ENCODE results near the gene TTC39A.

The TTC39A gene

DNA sequence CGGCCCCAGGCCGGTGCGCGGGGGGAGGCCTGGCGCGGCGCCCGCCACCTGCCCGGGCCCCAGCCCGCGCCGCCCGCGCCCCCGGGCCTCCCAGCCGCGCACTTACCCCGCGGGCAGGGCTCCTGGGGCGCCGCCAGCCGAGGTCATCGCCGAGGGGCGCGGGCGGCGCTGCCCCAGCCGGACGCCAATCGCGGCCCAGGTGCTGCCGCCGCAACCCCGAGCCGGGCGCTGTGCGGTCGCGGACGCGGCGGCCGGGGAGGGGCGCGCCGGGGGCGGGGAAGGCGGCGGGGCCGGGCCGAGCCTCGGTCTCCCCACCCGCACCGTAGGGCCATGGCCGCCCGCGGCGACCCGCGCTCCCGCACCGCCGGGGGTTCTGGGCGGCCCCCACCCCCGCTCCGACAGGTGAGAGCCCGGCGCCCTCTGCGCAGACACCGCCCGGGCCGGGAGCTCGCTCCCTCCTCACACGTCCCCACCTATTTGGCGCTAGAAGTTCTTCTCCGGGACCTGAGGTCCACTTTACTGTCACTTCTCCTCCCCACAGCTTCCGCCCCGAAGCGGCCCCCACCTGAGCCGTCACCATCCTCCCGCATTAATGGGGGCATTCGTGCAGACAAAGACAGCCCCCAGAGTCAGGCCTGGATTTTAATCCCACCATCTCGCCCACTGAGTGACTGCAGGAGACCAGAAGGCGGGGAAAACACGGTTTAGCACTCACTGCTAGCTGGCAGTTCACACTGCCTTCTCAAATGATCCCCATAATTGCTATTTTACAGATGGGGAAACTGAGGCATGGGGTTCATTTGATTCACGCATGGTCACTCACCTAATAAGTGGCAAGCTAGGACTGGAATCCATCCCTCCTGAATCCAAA, at the start of gene TTC39A:
TTC39A (minus strand) TSS at position 232 of the 871 bp plus-strand sequence; CDS start at position 147, 85 bp downstream.
- DNase-seq: no peak

DNA sequence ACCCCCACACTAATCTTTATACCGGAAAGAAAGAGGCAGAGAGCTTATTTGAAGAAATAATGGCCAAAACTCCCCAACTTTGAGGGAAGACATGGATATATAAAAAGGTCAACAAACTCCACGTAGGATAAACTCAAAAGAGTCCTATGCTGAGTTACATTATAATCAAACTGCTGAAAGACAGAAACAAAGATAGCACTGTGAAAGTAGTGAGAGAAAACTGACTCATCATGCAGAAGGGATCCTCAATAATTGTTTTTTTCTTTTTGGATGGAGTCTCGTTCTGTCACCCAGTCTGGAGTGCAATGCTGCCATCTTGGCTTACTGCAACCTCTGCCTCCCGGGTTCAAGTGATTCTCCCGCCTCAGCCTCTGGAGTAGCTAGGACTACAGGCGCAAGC, 48.5 kb upstream of the TTC39A start:
- no peak for DNase-seq

DNA sequence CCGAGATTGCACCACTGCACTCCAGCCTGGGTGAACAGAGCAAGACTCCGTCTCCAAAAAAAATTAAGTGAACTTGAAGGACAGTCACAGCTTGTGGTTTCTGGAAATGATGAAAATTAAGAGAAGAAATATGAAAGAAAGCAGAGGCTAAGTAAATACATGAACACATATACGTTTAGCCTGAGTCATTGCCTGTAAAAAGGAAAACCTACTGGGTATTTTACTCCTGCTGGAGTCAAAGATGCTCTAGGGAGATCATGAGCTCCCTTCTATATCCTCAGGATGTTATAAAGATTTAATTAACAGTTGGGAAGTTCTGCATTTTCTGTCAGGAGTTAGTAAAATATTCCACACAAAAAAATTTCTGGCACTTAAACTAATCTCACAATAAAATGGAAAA, 43.5 kb upstream of the TTC39A start:
- no peak for DNase-seq

DNA sequence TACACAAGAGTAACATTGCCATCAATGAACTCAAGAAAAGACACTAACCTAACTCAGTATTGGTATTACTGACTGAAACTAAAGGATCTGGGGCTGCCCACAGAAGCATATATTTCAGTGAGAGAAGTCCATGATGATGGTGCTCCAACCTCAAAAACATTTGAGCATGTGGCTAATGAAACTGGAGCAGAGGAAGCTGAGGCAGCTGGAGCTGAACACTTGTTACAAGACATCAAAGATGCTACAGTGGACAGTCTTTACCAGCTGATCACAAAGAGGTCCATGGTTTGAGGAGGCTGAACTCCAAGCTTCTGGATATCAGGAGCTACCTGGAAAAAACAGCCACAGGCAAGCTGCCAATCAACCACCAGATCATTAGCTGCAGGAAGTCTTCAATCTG, 42.2 kb upstream of the TTC39A start:
- DNase-seq: no peak

DNA sequence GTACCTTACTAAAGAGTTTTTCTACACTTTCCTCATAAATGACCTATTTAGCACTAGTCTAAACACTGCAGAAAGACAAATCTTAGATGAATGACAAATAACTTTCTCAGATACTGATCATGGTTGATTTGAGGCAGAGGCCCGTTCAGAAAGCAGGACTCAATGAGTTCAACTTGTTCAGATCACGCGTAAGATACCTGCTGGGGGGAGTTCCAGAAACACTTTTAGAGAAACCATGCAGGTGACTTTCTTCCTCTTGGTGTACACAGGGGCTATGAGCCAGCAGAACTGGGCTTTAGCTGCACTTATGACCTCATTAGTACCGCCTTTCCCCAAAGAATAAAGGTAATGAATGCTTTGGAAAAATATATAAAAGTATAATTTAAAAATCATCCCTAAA, 38.8 kb upstream of the TTC39A start:
- DNase-seq: no peak

DNA sequence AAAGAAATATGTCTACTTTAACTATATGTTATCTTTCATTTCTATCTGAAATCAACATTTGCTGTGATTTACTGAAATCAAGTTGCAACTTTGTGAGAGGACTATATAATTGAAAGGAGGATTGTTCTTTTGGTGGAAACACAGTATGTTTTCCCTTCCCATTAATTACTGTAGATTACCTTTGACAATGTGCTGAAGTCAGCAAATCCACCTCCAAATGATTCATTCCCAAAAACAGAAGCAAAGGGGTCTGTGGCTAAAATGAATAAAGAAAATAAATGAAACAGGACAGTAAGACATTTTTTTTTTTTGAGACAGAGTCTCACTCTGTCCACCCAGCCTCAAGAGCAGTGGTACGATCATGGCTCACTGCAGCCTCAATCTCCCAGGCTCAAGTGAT, 35.4 kb upstream of the TTC39A start:
- DNase-seq: no peak

DNA sequence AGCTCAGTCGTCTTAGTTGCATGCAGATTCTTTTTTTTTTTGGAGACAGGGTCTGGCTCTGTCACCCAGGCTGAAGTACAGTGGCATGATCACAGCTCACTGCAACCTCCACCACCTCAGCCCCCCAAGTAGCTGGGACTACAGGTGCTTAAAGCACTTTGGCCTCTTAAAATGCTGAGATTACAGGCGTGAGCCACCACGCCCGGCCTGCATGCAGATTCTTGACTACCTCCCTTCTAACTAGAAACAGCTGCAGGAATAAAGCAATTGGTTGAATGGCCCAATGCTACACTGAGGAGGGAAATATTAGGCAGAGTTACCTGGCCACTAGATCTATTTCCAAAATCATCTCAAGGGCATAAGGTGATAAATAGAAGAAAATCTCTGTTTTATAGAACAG, 29.5 kb upstream of the TTC39A start:
- DNase-seq: no peak

DNA sequence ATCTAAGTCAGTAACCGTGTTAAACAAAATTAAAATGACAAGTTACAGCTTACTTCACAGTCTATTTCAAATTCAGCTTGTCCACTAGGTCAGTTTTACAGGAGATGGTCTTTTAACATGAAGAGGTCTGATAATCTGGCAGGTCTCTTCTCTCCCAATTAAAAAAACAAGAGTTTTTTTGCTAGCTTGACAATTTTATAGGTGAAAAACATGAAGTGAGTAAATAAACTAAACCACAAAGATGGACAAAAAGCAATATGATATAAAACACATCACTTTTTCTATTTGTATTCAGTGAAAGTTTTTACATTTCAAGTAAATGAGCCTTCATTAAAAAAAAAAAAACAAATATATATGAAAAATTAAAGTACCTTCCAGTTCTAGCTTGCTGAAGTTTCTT, 25.0 kb upstream of the TTC39A start:
- no peak for DNase-seq

DNA sequence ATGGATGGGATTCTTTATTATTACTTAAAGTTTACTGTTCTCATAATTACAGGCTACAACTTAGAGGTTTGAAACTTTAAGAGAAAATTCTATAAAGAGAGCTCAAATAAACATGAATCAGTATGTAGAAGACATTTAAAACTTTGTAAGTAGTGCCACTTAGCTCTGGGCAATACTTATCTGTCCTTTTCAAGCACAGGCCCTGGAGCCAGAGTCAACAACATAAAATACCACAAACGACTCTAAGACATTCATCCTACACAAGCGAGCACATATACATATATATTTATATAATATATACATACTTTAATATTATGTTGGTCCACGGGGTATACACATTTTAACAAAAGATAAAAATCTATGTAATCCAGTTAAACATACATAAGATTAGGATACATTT, 24.1 kb upstream of the TTC39A start:
- no peak for DNase-seq

DNA sequence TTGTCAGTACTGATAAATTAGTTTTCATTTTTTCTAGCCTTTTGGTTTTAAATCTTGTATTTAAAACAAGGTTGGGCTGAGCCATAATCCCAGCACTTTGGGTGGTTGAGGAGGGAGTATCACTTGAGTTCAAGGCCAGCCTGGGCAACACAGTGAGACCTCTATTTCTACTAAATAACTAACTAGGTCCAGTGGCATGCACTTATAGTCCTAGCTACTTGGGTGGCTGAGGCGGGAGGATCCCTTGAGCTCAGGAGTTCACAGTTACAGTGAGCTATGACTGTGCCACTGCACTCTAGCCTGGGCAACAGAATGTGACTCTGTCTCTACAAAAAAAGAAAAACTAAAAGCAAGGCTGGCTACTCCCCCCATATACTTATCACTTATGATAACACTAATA, 21.5 kb upstream of the TTC39A start:
- DNase-seq: no peak

DNA sequence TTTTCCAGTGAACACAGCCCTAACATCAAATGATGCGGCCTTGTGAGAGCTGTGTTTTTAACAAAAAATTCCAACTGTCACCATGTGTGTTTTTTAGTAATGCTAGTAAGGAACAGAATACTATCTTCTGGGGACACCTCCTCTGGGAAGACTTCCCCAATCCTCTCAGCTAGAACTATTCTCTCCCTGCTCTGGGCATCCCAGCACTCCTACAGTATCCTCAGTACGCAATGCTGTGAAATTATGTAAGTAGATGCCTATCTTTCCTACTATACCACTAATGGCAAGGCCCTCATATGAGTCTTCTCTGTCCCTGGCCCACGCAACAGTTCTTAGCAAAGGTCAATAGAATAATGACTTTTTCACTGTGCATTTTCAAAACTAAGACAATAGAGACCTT, 19.5 kb upstream of the TTC39A start:
- DNase-seq: no peak

DNA sequence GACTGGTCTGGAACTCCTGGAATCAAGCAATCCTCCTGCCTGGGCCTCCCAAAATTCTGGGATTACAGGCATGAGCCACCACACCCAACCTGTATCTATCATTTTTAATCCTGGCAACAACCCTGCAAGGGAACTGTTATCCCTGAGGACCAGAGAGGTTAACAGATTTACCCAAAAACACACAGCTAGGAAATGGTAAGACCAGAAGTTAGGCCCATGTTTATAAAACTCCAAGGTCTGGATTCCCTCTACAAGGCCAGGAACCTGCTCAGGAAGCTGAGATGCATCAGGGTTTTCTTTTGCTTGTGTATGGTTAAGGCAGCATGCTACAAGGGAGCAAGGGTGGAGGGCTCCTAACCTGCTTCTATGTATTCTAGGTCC, 17.8 kb upstream of the TTC39A start:
- DNase-seq: no peak

DNA sequence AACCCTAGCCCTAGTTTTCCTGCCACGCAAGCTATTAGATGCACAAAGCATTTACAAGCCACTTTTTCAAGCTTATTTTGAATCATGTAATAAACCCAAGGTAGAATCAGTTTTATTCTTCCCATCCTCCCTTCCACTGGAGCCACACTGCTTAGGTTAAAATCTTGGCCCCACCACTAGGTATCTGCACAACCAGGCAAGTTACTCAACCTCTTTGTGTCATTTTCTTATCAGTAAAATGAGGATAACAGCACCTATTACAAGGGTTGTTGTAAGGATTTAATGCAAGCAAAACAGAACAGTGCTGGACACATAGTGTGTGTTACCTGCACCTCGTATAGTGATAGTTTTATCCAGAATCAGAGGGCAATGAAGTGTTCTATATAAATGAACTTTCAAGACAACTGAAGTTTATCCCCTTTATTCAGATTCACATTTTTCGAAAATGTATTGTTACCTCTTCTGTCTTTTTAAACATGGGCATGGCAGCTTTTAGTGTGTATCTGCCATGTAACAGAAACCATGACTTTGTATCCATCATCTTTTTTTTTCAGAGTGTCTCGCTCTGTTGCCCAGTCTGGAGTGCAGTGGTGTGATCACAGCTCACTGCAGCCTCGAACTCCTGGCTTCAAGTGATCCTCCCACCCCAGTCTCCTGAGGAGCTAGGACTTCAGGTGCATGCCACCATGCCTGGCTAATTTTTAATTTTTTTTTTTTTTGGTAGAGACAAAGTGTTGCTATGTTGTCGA, 17.2 kb upstream of the TTC39A start:
- no peak for DNase-seq

DNA sequence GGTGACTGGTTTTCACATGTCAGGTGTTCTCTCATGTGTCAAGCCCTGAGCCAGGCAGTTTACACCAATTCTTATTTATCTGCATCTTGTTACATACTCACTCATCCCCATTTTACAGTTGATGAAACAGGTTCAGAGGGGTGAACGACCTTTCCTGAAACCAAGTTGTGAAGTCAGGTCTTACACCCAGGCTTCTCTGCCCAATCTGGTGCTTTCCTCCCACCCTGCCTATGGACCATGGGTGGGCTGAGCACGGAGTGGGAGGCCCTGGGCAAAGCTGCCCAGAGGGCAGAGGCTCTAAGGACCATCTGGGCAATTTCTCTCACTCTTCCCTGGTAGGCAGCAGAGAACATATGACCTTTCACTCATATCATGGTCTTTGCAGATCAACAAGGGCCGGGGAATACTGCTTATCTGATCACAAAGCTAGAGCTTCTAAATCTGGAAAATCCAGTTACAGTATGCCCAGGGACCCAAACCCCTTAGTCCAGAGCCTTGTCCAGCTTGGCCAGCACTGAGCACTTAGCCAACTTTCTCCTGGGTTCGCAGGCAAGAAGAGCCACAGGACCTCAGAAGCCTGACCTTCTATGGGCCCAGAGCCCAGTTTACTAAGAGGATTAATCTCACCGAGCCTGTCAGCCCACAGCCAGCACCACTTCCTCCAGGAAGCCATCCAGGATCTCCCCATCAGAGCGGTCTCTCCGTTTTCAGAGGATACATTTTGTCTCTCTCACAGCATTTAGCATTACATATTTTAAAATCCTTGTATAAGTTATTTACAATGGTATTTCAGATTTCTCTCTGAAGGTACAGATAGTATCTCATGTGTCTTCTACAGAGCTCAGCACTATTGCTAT, 16.0 kb upstream of the TTC39A start:
- DNase-seq: no peak

DNA sequence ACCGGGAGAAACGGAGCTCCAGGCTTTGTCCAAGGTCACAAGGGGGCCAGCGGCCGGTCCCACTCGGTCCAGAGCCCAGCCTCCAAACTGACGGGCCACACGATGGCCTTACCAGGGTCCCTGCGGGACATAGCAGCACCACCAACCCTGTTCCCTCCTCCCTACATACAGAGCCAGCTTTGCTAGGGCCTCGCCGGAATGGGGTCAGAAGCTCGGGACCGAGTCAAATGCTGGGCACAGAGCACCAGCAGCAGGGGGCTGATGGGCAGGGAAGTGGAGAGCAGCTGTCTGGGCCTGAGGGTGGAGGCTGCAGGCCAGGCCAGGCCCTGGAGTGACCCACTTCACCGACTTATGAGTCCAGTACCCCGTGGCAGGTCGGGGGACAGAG, 14.9 kb upstream of the TTC39A start:
- no peak for DNase-seq

DNA sequence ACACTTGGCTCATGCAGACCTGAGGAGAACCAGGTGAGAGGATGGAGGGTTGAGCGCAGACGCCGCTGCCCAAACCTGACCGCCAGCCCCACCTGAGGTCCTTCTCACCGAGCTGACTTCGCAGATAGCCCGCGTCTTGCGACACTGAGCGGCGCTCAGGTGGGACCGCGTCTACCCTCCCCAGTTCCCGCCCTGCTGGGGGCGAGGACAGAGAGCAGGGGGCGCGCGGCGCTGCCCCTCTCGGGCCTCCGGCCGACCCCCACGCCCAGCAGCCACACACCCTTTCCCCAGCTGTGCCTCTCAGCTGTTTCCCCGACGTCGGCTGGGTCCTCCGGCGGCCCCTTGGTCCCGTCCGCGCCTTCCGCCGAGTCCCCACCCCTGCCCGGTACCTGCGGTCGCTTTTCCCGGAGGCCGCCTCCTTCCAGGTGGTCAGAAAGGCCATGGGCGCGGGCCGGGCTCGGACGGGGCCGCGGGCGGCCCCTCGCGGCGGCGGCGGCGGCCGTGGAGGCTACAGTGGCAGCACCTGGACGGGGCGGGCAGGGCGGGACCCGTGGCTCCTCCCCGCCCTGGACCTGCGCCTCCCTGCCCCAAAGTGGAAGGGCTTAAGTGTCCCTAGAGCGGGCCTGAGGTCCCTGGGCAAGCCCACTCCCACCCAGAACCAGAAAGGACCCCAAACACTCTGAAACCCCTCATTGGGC, 14.4 kb upstream of the TTC39A start:
- DNase-seq: no peak

DNA sequence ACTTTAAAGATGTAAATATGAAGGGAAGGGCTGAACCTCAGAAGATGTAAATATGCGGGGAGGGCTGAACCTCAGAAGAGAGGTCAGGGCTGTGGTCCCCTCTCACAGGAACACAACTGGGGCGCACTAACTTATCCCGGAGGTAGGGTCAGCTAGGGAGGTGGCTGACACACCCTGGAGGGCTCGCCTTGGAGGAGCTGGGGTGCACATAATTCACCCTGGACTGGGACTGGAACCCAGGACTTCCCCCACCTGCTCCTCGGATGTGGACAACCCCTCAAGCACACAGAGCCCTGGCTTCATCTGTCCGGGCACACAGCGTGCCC, 13.9 kb upstream of the TTC39A start:
- no peak for DNase-seq

DNA sequence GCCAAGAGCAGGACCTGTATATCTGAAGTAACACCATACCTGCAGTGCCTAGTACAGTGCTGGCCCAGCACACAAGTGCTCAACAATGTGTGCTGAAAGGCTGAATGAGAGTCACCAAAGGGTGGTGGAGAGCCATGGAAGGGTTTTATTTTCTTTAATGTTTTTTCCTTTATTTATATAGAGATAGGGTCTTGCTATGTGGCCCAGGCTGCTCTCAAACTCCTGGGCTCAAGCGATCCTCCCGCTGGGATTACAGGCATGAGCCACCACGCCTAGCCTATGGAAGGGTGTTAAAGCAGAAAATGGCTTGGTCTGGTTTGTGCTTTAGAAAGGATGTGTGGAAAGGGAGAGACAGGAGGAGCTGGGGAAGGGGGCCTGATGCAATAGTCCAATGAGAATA, 13.3 kb upstream of the TTC39A start:
- no peak for DNase-seq

DNA sequence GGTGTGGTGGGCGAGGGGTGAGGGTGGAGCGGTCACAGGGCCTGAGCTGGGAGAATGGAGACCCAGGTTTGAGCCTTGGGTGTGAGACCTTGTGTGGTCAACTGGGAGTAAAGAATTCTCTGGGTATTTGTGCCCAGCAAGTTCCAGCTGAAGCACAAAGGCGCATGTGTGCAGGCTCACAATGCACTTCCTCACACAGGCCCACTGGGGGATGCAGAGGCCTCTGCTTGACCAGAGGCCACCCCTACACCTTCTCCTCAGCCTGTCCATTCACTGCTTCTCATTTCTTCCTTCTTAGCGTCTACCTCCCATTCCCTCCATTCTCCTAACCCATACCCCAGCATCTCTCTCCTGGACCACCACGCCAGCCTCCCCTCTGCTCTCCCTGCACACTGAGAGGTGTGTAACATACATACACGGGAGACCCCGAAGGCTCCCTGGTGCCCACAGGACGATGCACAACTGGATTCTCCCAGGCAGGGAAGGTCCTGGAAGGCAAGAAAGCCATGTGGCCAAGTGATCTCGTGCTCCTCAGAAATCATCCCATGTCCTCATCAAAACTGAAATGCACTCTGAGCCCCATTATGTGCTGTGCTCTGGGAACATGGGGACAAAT, 12.3 kb upstream of the TTC39A start:
- DNase-seq: no peak

DNA sequence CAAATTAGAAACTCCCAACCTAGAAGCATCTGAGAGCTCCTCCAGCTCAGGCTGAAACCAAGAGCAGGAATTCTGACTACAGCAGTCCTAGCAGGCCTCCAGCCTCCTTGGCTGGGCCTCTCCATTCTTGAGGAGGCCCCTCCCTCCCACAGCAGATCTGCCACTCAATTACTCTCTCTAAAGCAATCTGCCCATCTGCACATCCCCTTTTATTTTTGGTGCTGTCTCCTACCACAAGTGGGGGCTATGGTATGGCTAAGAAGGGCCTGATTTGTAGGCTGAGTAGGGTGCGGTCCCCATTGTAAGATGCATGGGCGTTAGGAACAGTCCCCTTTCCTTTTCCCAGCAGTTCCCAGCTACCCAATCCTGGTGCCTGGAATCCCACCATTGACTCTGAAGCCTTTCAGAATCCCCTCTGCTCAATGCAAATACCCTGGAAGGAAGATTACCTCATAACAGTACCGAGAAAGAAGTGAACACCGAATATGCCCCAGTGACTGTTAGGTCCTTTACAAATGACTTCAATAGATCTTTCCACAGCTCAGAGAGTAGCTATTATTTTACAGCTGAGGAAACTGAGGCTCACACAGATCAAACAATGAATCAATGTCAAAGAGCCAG, 11.6 kb upstream of the TTC39A start:
- DNase-seq: no peak

DNA sequence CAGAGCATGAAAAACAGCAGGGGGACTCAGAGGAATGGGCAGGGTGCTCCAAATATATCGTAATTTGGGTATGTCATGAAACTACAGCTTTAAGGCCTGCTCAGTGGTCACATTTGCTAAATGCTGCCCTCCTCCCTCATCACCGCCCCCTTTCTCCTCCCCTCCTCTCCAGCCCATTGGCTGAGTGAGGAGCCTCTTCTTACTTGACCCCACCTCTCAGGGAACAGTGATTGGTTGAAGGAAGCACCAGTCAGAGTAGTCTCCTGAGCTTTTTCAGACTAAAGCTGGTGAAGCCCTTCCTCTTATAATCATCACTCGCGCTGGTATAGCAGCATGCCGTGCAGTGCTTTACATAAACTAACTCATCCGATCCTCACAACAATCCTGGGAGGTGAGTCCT, 10.0 kb upstream of the TTC39A start:
- no peak for DNase-seq

DNA sequence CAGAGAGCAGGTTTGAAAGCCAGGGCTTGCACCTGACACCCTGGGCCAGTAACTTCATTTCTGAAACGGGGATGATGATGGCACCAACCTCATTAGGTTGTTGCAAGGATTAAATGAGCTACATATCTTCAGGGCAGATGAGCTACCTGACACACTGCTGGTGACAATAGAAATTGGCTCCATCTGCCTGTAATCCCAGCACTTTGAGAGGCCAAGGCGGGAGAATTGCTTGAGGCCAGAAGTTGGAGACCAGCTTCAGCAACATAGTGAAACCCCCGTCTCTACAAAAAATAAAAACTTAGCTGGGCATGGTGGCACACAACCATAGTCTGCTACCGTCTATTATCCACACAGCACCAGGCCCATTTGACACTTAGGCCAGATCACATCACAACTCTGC, 6.3 kb upstream of the TTC39A start:
- no peak for DNase-seq
